AG08396 (cell line): ENCODE data around the gene TMEM80.
"Not testable (repeated sequence)": the region's sequence is repeated elsewhere in the genome, so short reads cannot be mapped to it uniquely, and the experiment has no call there.

Source experiments
- DNase-seq: peaks from one replicate; pipeline ENCODE4 v3.0.0; 2012; ENCODE audit warnings: low spot score, mixed read lengths

TMEM80 gene

DNA sequence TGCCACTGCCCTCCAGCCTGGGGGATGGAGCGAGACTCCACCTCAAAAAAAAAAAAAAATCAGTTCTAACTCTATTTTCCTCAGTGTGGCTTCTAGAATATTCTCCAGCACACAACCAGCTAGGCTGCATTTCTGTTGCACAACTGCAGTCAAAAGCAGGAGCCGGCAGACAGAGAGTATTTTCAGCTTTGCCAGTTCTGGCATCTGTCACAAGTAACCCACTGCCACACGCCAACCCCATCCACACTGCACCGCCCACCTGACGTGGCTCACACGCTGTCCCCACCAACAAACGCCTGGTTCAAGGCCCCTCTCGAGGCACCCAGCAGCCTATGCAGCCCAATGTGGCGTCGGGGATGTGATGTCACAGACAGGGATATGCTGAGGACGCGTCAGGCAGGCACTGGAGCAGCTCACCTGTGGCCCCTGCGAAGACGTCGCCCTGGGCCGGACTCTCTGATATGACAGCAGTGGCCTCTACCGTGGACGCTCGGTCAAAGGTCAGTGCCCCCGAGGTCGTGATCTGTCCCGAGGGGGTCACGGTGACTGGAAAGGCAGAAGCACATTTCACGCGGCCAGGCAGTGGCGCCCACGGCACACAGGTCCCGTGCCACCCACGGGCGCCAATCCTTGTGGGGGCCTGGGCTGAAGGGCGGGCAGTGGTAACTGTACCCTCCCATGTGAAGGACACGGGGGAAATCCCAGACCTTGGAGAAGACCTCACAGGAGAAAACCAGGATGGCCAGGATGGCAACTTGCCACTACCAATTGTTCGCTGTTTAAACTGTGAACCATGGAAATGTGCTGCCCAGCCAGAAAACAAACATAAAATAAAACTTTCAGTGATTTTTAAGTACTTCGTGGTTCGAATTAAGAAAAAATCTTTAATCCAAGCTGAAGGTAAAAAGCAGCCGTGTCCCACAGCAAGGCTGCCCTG lies 16.1 kb upstream of the TMEM80 start:
- no peak for DNase-seq

DNA sequence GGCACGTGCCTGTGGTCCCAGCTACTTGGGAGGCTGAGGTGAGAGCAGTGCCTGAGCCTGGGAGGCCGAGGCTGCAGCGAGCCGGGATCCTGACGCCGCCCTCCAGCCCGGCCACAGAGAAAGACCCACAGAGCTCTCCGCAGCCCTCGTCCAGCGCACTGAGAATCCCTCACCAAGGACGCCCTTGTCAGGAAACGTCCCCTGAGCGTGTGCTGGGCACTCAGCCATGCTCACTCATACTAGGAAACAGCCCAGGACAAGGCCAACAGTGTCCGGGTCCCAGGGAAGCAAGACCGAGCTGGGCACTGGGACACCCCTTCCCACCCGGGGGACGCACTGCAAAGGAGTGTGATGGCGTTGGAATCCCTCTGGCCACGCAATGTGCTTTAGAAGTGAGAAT lies 15.1 kb upstream of the TMEM80 start:
- DNase-seq: no peak

DNA sequence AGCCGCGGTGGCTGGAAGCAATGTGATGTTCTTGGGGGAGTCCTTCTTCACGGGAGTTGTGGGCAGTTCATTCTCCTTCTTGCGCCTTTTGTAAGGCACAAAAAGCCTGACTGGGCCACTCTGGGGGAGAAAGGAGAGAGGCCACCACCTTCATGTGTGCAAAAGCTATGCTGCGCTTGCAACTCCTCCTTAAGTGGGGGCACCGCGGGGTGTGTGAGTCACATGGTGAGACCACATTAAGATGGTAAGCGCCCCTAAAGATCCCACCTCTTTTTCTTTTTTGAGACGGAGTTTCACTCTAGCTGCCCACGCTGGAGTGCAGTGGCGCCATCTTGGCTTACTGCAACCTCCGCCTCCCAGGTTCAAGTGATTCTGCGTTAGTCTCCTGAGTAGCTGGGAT lies 14.6 kb upstream of the TMEM80 start:
- no peak for DNase-seq

DNA sequence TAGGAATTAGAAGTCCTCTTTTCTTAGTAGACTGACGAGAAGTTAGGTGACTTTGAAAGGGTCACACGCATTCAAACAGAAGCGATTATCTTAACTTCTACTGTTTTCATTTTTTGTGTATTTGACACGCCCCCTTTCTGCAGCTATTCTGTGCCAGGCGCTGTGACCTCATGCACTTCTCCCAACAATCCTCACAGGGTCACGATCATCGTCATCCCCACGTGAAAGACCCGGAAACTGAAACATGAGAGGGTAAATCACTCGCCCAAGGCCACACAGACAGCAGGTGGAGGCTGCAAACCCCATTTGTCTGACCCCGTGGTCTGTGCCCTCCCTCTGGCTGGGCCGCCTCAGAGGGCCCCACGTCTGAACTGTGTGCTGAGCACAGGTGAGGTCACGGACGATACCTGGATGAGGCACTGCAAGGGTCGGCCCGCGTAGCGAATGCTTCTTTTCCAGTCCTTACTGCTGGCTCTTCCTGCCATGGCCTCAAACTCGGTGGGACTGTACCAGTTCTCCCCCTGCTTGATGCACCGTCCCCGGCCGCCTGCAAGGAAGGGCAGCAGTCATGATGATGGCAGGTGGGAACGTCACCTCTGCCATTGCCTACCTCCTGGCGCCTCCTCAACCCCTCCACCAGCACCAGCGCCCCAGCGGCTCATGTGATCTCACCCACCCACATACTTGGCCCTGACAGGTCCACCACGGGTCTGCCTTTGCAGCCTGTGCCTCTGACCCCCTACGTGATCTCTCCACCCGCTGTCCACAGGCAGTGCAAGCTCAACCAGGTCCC lies 9.0 kb upstream of the TMEM80 start:
- no peak for DNase-seq

DNA sequence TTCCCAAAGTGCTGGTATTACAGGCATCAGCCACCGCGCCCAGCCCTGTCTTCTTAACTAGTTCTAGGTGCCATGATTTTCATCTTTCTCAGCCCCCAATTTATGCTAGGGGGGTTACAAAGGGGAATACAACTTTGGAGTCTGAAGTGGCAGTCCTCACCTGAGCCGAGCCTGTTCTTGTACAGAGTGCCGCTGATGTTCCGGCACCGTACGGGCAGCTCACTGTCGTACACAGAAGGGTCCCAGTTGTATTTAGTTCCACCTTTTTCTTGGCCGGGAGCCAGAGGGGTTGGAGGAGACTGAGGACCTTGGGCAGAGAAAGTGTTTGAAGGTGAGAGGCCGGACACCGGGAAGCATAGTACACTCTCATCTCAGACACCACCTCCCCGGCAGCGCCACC lies 7.9 kb upstream of the TMEM80 start:
- no peak for DNase-seq

DNA sequence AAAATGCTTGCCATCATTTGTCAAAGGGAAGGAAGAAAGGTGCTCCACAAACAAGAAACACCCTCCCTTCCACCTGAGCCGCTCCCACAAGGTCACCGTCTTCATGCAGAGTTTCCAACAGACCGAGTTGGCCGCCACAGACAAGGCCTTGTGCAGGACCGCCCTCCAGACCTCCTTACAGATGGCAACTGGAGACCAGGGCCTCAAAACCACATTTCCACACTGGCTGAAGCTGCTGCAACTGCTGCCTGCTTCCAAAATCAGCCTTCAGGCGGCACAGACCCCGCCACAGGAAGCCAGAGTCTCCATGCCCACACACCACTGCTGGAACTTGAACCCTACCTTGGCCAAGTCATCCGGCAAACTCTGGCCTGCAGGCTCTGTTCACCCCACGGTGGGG lies 6.9 kb upstream of the TMEM80 start:
- no peak for DNase-seq

DNA sequence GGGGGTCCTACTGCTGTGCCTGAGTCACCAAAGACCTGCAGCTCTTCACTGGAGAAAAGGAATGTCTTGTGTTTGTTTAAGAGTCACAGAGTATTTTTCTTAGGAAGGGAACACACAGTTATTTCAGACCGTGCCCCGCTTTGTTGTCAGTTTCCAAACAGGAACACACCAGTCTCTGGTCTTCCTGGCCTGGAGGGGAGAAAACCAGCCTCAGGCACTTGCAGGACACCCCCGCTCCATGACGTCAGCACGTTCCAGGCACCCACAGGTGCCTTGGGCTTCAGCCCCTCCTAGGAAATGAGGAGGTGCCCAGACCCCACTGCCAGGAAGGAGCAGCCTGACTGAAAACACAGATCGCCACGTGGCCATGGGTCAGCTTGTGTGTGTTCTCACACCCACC lies 6.0 kb upstream of the TMEM80 start:
- no peak for DNase-seq

DNA sequence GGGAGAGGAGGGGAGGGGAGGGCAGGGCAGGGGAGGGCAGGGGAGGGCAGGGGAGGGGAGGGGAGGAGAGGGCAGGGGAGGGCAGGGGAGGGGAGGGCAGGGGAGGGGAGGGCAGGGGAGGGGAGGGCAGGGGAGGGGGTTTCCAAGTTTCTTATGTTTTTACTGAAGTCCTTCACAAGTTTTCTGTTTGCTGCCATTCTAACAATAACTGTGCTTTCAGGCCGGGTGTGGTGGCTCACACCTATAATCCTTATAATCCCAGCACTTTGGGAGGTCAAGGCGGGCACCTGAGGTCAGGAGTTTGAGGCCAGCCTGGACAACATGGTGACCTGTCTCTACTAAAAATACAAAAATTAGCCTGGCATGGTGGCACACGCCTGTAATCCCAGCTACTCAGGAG lies 5.4 kb upstream of the TMEM80 start:
- not testable (repeated sequence) for DNase-seq

DNA sequence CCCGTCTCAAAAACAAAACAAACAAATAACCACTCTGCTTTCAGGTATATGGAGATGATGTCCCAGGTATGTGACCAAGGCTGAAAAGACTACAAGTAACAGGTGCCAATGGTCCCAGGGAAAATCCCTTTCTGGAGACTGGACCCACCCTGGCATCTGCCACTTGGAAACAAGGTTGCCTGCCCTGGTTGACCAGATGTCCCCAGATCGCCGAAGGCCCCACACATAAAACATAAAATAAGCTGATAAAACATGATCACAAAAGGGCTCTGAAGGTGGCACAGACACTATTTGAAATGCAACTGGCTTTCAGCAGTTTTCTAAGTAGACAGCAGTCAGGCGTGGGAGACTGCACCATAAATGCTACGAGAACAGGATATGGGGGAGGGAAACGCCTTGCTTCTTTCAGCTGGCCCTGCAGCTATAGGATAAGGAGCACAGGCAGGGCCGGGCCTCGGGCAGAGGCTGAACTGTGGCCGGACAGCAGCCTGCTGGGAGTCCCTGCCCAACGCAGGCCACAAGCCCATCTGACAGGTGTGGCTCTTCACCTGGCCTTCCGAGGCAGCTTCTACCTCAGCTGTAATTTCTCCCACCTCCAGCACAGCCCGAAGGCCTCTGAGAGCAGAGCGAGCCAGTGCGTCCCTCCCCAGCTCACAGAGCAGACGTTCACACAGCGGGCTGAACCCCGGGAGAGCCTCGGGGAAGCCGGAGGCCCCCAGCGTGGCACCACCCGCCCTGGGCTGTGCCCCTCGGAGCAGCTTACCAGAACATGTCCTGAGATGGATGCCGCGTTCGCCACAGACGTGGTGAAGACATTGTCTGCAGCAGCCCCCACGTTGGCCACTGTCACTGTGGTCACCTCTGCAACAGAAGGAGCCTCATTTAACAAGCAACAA lies 4.6 kb upstream of the TMEM80 start:
- DNase-seq: no peak

DNA sequence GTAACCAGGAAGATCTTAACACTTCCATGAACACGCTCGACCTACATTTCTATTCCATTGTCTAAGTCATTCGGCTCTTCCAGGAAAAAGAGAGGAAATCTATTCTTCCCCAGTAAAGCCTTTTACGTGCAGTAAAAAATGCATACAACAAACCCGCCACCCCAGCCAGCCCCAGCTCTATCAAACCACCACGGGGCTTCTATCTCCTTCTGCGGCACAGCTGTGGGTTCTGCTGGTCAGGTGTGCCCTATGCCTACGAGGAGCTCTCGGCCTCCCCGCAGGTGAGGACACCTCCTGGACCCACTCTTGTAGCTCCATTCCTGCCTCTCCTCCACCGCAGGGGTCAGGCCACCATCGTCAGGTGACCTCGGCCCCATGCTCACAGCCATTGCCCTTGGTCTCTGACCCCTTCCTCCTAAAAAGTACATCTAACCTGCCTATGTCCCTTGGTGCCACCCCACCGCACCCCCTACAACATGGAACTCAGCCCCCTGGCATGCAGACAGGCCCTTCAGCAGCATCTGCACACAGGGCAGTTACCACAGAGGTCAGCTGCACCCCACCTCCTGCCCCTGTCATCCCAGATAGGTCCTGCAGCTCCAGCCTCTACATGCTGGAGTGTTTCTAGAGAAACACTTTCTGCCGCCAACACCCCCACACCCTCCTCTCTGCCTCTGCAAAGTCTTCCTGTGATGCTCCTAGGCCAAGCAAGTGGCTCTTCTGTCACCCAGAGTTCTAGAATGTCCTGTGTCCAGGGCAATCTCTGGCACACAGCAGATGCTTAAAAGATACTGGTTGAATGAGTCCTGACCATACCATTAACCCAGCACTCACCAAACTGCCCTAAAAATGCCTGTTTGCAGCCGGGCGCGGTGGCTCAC lies 3.7 kb upstream of the TMEM80 start:
- DNase-seq: no peak

DNA sequence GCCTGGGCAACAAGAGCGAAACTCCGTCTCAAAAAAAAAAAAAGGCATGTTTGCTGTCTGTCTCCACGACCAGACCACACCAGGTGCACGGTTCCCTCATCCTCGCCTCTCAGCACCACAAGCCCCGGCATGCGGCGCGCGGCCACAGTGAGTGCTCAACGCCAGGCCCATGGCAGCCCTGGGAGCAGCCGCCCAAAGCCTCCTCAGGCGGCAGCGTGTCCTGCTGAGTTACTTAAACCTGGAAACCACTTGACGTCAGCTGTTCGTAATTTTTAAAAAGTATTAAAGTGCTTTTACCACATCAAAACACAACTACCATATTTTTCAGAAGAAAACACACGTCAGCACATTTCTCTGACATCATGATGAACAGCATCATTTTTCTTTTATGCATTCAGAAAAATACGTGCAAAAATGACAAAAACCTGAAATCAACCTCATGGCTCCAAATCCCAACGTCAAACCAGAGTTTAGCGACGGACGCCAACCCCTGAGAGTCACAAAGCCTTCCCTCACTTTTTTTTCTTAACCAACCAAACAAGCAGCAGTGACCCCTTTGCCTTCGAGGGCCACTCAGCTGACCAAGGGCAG lies 2.7 kb upstream of the TMEM80 start:
- no peak for DNase-seq

DNA sequence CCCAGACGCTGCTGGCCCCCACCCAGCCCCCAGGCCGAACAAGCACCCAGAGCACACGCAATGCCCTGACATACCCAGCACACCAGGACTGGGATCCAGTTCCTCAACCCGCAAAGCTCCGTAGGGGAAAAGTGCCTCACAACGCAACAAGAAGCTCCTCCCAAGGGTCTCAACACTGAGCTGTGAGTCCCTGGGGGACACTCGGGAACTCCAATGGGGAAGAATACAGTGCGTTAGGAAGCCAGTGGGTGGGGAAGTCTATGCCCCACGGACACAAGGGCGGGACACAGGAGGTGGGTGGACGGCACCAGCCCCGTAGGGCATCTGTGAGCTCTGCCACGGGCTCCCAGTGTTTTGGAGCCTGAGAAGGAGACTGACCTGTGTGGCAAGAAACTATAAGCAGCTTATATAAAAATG lies 2.2 kb upstream of the TMEM80 start:
- DNase-seq: no peak

DNA sequence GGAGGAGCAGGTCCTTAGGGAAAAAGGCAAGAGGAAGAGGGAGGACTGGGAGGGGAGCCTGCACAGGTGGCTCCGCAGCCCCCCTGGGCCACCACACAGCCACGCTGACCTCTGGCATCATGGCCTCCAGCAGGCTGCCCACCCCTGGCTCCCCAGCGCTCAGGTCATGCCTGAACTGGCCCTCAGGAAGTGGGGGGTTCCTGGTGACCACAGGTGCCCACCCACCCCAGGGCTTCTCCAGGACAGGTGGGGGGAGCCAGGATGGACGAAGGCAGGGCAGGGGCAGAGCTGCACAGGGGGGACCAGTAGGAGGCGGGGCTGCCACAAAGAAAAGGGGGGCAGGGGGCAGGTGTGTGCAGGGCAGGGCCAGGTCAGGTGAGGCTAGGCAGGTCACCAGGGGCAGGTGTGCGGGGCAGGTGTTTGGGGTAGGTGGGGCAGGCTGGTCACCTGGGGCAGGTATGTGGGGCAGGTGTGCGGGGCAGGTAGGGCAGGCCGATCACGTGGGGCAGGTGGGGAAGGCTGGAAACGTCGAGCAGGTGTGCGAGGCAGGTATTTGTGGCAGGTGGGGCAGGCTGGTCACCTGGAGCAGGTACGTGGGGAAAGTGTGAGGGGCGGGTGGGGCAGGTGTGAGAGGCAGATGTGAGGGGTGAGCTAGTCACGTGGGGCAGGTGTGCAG lies 1.6 kb upstream of the TMEM80 start:
- DNase-seq: no peak

DNA sequence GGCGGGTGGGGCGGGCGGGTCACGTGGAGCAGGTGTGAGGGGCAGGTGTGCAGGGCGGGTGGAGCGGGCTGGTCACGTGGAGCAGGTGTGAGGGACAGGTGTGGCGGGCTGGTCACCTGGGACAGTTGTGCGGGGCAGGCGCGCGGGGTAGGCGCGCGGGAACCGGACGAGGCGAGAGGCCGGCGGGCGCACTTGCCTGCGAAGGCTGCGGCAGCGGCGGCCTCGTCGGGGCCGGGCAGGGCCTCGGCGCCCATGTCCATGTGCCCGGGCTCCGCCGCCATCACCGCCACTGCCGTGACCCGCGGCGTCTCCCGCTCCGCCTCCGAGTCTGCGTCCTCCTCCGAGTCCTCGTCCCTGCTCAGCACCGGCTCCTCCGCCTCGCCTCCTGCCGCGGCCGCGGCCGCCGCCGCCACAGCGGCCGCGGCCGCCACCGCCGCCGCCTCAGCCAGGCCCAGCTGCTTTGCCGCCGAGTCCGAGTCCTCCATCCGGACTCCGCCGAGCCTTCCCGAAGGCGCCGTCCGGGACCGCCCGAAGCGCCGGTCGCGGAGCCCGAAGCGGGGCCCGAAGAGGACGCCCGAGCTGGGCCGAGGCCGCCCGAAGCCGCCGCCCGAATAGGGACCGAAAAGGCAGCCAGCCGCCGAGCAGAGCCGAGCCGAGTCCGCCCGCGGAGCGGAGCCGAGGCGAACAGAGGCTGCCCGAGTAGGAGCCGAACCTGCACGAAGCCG lies 891 bp upstream of the TMEM80 start, which contains the start of gene DEAF1:
DEAF1 (minus strand) TSS at position 660 of the 725 bp plus-strand sequence; CDS start at position 485, 175 bp downstream.
- DNase-seq: peak; percentile 96

DNA sequence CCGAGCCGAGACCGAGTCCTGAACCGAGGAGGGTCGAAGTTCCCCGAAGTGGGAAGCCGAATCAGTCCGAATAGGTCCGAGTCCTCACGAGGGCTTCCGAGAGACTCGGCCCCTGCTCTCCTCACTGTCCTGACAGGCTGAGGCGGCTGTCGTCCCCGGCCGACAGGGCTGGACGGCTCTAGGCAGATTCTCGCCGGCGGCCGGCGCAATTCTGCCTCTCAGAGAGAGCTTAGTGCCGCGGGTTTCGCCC lies 403 bp upstream of the TMEM80 start:
- DNase-seq: no peak

DNA sequence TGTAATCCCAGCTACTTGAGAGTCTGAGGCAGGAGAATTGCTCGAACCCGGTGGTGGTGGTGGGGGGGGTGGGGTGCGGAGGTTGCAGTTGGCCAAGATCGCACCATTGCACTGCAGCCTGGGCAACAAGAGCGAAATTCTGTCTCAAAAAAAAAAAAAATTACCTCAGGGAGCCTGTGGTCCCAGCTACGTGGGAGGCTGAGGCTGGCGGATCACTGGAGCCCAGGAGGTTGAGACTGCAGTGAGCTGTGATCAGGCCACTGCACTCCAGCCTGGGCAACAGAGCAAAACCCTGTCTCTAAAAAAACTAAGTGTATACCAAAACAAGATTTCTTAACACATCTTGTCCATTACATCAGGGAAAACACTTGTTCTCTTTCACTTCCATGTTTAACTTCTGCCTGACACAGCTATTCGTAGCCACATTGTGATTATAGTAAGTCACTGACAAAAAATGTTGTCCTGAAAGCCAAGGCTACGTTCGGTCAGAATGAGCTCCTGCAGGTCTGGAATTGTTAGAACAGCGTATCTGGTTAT lies 1.4 kb downstream of the TMEM80 start:
- DNase-seq: peak; percentile 70

DNA sequence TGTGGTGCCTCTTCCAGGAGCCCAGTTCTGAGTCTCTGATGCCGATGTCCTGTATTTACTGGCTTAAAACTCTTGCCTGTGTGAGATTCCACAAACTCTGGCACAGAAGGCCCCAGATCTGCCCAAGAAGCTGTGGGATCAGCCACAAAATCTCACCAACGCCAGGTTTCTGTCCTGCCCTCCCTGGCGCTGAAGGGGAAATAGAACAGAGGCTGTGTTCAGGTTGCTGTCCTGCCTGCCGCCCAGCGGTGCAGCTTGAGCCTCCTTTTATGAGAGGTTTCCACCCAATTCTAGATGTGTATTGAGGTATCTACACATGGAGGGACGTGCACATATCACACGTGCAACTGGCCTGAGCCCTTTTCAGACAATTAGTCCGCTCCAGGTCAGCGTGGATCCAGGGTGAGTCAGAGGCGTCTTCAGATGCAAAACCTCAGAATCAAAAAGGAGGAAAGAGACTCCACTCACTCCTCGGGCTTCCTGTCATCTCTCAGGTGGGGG lies 2.2 kb downstream of the TMEM80 start:
- DNase-seq: no peak

DNA sequence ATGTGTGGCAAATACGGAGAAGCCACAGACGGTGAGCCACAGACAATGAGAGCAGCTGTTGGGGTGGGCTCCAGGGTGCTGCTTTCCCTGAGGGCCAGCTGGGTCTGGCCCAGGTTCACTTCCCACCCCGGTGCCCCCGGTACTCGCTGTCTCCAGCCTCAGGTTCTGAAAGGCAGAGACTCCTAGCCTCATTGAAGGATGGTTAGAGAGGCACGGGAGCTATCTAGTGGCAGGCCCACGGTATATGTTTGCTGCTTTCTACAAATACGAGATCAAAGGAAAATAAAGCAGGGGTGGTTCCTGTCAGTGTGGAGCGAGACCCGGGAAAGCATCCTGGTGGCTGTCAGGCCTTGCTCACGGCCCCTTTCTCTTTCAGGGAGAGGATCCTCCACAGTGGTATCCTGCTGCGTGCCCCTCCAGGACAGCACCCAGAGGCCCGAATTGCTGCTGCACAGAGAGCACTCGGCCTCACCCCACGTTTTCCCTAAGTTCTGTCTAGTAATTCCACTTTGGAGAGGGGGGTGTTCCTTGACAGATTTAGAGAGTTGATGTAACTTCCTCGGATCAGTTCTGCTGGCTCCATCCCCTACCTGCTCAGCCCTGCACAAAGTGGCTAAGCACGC lies 3.0 kb downstream of the TMEM80 start:
- DNase-seq: no peak

DNA sequence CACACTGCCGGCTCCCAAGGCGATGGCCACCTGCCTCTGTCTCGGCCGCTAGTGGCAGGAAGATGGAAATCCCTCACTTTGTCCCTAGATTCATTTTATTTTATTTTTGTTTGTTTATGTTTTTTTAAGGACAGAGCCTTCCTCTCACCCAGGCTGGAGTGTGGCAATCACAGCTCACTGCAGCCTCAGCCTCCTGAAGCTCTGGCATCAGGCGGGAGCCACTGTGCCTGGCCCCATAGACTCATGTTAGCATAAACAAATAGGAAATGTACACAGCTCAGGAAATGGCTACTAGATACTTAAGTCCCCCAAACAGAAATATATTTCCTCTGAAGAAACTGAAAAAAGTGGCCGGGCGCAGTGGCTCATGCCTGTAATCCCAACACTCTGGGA lies 3.5 kb downstream of the TMEM80 start:
- no peak for DNase-seq
